Loucy (cell line): Measurements from ENCODE around the gene IQCE.

ENCODE experiments used
- H2AFZ ChIP-seq: fragments of 200-600 bp; sonication (generic); 2 replicates; pipeline ENCODE4 v1.6.0; 2016; ENCODE audit warnings: antibody characterized with exemption, mild to moderate bottlenecking, low read length, moderate library complexity
- H3F3A ChIP-seq: fragments of 200-600 bp; 2 replicates; pipeline ENCODE4 v1.6.0; 2016; ENCODE audit warnings: antibody characterized with exemption, low read depth, mild to moderate bottlenecking
- H3K27me3 ChIP-seq: fragments of 200-600 bp; sonication (generic); 2 replicates; pipeline ENCODE4 v1.6.1; 2014; ENCODE audit warnings: low read length, mild to moderate bottlenecking; ENCODE audit not compliant: insufficient read depth, poor library complexity, severe bottlenecking
- H3K36me3 ChIP-seq: fragments of 200-600 bp; sonication (generic); 2 replicates; pipeline ENCODE4 v1.6.1; 2016; ENCODE audit warnings: low read length; ENCODE audit not compliant: insufficient read depth
- H3K4me1 ChIP-seq: fragments of 200-600 bp; sonication (generic); 2 replicates; pipeline ENCODE4 v1.5.1; 2014; ENCODE audit warnings: low read length, mild to moderate bottlenecking; ENCODE audit not compliant: insufficient read depth, poor library complexity, severe bottlenecking
- H3K4me2 ChIP-seq: fragments of 200-600 bp; sonication (generic); 2 replicates; pipeline ENCODE4 v1.6.0; 2014; ENCODE audit warnings: antibody characterized with exemption, low read length, low read depth, mild to moderate bottlenecking; ENCODE audit not compliant: poor library complexity, severe bottlenecking
- H3K4me3 ChIP-seq: fragments of 200-600 bp; sonication (generic); 2 replicates; pipeline ENCODE4 v1.5.1; 2014; ENCODE audit warnings: low read length, mild to moderate bottlenecking, mixed read lengths; ENCODE audit not compliant: poor library complexity, severe bottlenecking
- H3K79me2 ChIP-seq: fragments of 200-600 bp; sonication (generic); 2 replicates; pipeline ENCODE4 v1.6.1; 2014; ENCODE audit warnings: low read length; ENCODE audit not compliant: insufficient read depth
- H3K9ac ChIP-seq: fragments of 200-600 bp; sonication (generic); 2 replicates; pipeline ENCODE4 v1.6.0; 2014; ENCODE audit warnings: mild to moderate bottlenecking, low read depth, low read length, moderate library complexity; ENCODE audit not compliant: poor library complexity, severe bottlenecking
- H3K9me2 ChIP-seq: fragments of 200-600 bp; sonication (generic); replicated peaks from 2 replicates; pipeline ENCODE4 v1.6.1; 2016; ENCODE audit warnings: low read depth, low read length, mixed read lengths
- H3K9me3 ChIP-seq: fragments of 200-600 bp; sonication (generic); 2 replicates; pipeline ENCODE4 v1.6.1; 2014; ENCODE audit warnings: mild to moderate bottlenecking, antibody characterized with exemption, low read length, low read depth; ENCODE audit not compliant: insufficient read depth
- H4K20me1 ChIP-seq: fragments of 200-600 bp; sonication (generic); 2 replicates; pipeline ENCODE4 v1.6.0; 2014; ENCODE audit warnings: antibody characterized with exemption, low read length, mild to moderate bottlenecking; ENCODE audit not compliant: insufficient read depth, poor library complexity, severe bottlenecking
- CTCF ChIP-seq: fragments of 200-600 bp; sonication (generic); conservative IDR thresholded peaks from 2 replicates; pipeline ENCODE4 v1.5.1; 2014; ENCODE audit warnings: mild to moderate bottlenecking, antibody characterized with exemption, low read length
- EZH2phosphoT487 ChIP-seq: fragments of 200-600 bp; IDR thresholded peaks from 2 replicates; pipeline ENCODE4 v1.6.1; 2018; ENCODE audit warnings: antibody characterized with exemption, mild to moderate bottlenecking, moderate library complexity, borderline replicate concordance

IQCE gene

DNA sequence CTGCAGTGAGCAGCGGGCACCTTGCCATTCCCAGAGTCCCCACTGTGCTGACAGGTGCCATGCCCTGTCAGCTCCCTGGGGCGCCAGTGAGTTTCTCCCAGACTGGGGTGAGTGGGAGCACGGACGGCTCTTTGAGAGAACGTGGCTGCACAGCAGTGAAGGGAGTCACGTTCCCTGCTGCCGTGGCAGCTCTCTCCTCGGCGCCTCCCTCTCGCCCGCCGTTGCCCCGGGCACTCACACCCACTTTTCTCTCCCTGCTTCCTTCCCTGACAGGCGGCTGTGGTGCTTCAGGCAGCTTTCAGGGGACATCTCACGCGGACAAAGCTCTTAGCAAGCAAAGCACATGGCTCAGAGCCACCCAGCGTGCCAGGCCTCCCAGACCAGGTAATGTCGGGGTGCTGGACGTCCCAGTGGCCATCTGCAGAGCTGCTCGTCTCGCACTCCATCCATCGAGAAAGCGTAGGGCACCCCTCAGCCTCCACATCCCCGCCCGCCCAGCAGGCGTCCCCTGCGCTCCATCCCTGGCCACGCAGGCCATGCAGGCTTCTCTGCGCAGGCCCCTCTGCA, 45.9 kb downstream of the IQCE start:
- Histone ChIP-seq H3K4me3 (no peak overlapping the region), H3F3A (no peaks in the 10 kb centered on the region), H3K9me2 (no peaks in the 10 kb centered on the region), H3K9me3 (no peaks in the 10 kb centered on the region), H3K79me2 (no peaks in the 10 kb centered on the region), H3K27me3 (no peaks in the 10 kb centered on the region), H3K9ac (no peak overlapping the region), H4K20me1 (no peaks in the 10 kb centered on the region), H3K4me2 (no peak overlapping the region), H2AFZ (no peak overlapping the region), H3K36me3 (no peaks in the 10 kb centered on the region), H3K4me1 (no peaks in the 10 kb centered on the region)
- TF ChIP-seq EZH2phosphoT487 = no peak
- no peak for TF ChIP-seq CTCF

- no peaks in the 10 kb centered on the region for H3K36me3 ChIP-seq
- no peaks in the 10 kb centered on the region for H3F3A ChIP-seq
- H3K4me3 ChIP-seq = no peak overlapping the region
- H3K9ac ChIP-seq = no peak overlapping the region
- no peaks in the 10 kb centered on the region for H3K9me2 ChIP-seq
- H3K4me2 ChIP-seq = no peak overlapping the region
- H2AFZ ChIP-seq = no peak overlapping the region
- H3K79me2 ChIP-seq = no peaks in the 10 kb centered on the region
- no peaks in the 10 kb centered on the region for H3K27me3 ChIP-seq
- H3K4me1 ChIP-seq = no peaks in the 10 kb centered on the region
- TF ChIP-seq CTCF (no peak), EZH2phosphoT487 (no peak)
- H4K20me1 ChIP-seq = no peaks in the 10 kb centered on the region
- H3K9me3 ChIP-seq = no peaks in the 10 kb centered on the region
Observed at GRCh38 chr7:2605608-2606538, 47.1 kb downstream of the IQCE start.

DNA sequence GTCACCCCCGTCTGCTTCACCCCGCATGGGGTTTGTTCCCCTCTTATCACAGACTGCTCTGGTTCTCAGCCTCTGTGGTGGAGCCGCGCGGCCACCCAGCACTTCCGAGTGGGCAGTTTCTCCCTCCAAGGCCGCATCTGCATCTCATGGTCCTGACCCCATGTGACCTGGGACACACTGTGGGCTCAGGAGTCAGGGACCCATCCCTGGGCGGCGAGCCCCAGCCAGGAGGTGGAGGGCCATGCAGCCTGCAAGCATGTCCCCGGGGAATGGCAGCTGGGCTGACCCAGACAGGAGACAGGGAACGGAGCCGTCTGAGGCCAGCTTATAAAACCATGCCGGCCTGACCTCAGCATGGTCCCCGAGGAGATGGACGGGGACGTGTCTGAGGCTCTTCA, 47.8 kb downstream of the IQCE start:
- H3K4me1 ChIP-seq = no peaks in the 10 kb centered on the region
- no peak overlapping the region for H2AFZ ChIP-seq
- H3K9me3 ChIP-seq = no peaks in the 10 kb centered on the region
- TF ChIP-seq CTCF = no peak
- no peak for TF ChIP-seq EZH2phosphoT487
- H3K79me2 ChIP-seq = no peaks in the 10 kb centered on the region
- H4K20me1 ChIP-seq = no peaks in the 10 kb centered on the region
- no peaks in the 10 kb centered on the region for H3K36me3 ChIP-seq
- H3K27me3 ChIP-seq = no peaks in the 10 kb centered on the region
- no peak overlapping the region for H3K9ac ChIP-seq
- H3K9me2 ChIP-seq = no peaks in the 10 kb centered on the region
- H3K4me2 ChIP-seq = no peak overlapping the region
- no peaks in the 10 kb centered on the region for H3F3A ChIP-seq
- no peak overlapping the region for H3K4me3 ChIP-seq
